ENCODE data around the gene CNST.
A peak's percentile ranks its signal among the peaks of the same experiment; 100 is the strongest.

The CNST gene, protein sequence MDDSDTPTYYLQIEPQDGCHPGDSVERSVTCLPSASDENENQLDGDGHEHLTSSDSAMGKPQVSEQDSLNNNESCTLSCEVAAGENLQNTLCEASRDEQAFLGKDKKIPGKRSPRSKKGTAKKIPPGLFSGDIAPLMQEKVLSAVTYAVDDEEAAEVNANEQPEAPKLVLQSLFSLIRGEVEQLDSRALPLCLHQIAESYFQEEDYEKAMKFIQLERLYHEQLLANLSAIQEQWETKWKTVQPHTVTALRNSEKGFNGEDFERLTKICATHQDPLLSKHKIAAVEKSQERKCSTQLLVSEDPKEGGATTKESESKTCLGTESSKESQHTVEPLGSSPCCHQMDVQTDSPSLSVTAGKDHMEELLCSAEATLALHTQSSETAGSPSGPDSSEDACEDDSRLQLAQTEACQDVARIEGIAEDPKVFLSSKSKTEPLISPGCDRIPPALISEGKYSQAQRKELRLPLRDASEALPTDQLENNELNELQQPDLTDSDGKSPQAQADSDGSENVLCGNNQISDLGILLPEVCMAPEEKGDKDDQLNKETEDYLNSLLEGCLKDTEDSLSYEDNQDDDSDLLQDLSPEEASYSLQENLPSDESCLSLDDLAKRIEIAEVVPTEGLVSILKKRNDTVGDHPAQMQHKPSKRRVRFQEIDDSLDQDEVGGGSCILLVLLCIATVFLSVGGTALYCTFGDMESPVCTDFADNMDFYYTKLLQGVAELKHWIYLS

DNA sequence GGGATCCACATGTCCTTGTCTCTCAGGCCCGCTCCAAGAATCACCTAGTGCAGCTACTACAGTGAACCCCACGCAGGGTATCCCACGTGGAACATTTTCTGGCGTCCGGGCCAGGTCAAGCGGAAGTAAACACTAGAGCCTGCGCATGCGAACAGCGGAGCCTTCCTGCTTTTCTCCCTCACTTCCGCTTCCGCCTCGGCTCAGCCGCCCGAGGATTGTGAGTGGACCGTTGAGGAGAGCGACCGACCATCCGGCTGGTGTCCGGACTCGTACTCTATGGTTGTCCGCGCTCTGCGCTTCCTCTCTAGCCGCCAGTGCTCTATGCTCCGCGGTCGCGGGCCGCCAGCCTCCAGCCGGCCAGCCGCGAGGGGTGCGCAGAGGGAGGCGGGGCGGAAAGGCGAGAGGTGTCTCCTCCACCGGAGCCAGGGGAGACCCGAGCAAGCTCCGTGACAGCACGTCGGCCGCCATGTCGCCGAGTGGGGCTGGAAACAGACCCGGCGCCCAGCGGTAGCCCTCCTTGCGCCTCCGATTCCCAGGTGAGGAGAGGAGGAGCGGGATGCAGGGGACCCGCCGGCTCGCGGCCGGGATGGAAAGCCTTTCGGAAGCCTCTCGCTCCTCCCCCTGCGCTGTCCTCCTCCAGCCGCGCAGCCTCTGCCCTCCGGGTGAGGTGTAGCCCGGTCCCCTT, at the start of gene CNST, which contains the start of gene TFB2M:
Gene CNST (plus strand): TSS at position 329 of the 685 bp plus-strand sequence. CDS start 25,107 bp downstream, outside the sequence.
Gene TFB2M (minus strand): TSS at position 134 of the 685 bp plus-strand sequence. CDS start 123 bp downstream, at position 11.
- DNase-seq: peak; percentile 96 to 98

DNA sequence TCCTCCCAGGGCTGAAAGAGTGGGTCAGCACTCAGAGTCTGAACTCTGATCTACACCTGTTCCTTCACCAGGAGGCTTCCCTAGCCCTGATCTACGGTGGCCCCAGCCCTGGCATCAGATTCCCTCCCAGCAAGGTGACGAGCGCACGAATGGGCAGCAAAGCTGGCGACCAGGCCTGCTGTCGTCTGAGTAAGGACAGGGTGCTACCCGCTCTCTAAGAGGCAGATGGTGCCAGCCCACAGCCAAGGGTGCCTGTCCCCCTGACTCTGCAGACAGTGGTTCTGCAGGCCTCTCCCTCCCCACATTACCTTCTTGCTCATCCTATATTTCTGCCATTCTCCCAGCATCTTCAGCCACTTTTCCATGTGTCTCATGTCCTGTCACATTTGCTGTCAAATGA, 48.9 kb upstream of the CNST start:
- no peak for DNase-seq

DNA sequence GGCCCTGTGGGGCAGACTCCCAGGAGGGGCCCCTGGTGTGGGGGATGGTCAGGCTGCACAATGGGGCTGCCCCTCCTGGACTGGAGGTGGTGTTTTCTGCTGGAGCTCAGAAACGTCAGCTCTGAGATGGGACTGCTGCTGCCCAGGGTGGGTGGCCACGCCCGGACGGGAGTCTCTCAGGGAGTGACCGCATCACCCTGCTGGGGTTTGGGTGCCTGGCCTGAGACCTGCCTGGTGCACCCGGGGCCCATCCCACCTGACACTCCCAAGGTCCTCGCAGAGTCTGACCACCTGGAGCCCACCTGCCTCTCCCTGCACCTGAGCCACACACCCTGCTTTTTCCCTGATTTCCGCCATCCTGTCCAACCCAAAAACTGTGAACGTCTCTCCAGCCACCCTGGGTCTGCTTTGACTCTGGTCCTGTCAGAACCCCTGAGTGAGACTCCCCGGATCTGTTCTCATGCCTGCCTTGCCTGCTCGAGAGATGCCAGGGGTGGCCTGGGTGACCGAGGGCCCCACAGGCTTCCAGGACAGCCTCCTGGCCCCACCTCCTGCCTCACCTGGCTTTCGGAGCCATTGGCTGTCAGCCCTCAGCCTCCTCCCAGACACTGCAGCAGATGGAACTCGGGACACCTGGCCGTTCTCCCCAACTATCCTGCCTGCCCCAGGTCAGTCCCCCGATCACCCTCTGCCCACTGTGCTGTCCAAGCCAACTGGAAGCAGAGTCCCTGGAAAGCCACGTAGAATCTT, 47.6 kb upstream of the CNST start:
- no peak for DNase-seq

DNA sequence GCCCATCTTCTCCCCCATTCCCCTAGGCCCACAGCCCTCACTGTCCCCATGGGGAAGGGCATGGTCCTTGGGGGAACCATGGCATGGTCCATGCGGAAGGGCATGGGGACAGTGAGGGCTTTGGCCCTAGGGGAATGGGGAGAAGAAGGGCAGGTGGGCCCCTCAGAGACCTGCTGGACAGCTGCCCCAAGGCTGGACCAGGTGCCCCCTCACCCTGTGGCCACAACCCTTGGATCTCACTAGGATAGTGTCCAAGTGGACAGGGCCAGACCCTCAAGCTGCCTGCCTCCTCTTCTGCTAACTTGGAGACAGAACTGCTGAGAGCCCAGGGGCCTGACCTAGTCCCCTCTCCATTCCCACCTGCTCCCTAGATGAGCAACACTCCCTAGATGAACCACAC, 46.7 kb upstream of the CNST start:
- DNase-seq: no peak

DNA sequence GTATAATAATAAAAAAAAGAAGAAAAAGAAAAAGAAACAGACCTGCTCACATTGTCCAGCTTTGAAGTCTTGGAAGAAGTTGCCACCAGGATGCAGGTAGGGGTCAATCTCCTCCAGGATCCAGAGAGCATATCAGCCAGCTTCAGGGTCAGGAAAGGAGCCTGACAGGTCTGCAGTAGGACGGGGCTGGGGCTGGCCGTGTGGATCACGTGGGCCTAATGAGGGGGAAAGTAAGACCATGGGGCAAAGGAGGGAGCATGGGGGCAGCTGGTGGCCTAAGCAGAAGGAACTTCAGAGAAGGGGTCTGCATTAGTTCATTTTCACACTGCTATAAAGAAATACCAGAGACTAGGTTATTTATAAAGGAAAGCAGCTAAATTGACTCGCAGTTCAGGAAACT, 39.9 kb upstream of the CNST start:
- DNase-seq: no peak

DNA sequence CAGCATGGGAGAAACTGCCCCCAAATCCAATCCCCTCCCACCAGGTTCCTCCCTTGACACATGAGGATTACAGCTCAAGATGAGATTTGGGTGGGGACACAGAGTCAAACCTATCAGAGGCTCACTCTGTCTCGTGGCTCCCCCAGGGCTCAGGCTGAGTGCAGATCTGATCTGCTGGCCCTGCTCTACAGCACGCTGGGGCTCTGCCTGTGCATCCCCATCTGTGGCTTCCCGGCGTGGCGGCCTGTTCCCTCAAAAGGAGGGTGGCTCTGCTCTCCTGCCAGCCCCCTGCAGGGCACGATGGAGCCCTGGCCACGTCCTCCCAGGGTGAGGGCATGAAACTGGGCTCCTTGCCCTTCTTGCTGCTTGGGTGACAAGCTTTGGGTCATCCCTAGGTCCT, 39.3 kb upstream of the CNST start:
- no peak for DNase-seq

DNA sequence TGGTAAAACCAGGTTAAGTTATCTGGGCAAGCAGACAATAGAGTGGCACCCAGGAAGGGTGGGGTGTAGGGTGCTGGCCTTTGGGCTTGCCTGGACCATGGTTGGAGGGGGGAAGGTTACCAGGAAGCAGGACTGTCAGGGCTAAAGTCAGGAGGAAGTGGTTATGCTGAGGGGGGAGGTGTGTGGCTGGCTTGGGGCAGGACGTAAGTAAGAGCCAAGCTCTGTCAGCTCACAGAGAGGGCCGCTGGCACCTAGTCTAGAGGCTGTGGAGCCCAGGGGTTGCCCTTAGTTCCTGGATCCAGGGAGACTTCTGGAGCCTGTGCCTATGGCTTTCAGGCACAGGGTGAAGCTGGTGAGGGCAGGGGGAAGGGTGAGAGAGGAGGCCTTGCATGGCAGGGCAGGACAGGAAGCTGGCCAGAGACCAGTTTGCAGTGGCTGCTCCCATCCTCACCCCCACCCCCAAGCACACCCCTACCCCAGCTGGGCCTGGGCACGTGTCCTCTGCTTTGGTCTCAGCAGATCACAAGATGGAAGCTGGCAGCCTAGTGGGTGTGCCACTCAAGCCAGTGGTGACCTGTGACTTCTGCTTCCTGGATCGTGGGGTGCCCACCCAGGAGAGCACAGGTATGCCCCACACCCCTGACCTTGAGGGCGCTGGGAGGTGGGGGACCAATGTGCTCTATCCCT, 38.7 kb upstream of the CNST start:
- no peak for DNase-seq

DNA sequence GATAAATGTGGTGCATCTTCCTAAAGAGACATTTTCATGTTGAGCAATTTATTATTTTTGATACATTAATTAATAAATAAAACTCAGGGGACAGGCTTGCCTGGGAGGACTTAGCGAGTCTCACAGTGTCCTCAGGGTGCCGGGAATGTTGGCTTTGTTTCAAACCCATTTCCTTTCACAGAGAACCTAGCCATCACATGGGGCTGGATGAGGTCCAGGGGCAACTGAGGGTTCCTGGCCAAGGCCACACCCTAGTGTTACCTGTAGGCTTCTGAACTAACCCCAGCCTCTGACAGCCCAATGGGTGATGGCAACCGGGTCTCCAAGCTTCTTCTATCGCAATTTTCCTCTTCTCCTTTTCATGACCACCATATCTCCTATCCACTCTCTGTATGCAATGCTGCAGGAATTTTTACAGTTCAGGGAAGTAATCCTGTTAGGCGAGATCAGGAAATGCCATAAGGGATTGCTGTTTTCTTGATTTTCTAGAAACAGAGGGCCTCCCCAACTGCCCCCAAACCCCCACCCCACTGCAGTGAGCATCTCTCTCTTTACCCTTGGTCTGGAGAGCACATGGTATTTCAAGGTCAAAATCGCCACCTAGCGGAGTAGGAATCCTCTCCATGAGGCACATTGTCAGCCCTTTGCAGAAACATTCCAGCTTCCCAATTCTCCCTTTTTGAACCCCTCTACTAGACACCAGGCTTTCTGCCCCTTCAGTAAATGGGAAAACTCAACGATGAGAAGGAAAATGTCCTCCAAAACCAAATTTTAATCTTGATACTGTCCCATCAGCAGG, 37.1 kb upstream of the CNST start:
- DNase-seq: no peak

DNA sequence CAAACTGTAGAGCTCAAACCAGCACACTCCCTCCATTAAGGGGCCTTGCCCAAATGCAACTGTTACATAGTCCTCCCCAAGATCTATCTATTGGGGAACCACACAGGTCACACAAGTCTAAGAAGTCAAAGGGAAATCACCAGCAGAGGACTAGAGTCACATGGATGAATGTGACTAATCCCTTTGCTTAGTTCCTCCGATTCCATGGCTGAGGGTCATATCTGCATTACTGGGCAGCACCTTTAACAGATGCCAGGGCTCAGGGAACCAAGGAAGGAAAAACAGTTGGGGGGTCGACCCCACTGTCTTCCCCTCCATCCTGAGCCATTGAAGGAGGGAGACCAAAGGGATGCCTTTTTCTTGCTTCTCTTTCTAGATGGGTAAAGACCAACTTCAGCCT, 35.8 kb upstream of the CNST start:
- no peak for DNase-seq

DNA sequence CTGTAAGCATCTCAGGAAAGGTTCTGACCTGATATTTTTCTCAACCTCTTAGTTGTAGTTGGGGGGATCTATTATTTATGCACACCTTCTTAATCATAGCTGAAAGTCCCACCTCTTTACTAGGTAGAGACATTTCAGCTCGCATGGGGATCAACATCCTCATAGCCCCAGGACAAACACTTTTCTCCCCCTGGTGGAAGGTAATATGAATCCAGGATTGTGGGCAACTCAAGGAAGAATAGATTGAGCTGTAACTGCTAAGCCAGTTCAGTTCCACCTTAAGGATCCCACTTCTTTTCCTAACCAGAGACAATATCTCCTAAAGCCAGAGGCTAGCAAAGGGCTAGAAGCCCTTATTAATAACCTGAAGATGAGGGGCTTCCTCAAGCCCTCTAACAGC, 33.7 kb upstream of the CNST start:
- no peak for DNase-seq

DNA sequence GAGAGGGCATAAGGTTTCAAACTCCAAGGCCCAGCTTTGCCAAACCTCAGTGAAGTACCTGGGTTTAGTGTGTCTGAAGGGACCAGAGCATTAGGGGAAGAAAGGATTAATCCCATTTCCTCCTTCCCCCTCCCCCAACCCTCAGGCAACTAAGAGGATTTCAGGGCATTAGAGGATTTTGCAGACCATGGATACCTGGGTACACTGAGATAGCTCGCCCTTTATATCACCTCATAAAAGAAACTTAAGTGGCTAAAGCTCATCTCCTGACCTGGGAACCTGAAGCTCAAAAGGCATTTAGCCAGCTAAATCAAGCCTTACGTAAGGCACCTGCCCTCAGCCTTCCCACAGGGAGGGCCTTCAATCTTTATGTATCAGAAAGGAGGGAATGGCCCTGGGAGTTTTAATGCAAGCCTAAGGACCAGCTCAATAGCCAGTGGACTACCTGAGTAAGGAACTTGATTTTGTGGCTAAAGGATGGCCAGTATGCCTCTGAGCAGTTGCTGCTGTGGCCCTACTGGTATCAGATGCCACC, 32.8 kb upstream of the CNST start:
- DNase-seq: no peak

DNA sequence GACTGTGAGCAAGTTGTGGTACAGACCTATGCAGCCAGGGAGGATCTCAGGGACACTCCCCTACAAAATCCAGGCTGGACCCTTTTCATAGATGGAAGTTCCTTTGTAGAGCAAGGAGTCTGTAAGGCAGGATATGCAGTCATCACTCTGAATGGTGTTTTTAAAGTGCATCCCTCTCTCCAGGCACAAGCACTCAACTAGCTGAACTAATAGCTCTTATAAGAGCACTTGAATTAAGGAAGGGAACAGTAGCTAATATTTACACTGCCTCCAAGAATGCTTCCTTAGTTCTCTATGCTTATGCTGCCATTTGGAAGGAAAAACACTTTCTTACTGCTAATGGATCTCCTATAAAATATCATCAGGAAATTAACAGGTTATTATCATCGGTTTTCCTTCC, 32.1 kb upstream of the CNST start:
- DNase-seq: no peak

DNA sequence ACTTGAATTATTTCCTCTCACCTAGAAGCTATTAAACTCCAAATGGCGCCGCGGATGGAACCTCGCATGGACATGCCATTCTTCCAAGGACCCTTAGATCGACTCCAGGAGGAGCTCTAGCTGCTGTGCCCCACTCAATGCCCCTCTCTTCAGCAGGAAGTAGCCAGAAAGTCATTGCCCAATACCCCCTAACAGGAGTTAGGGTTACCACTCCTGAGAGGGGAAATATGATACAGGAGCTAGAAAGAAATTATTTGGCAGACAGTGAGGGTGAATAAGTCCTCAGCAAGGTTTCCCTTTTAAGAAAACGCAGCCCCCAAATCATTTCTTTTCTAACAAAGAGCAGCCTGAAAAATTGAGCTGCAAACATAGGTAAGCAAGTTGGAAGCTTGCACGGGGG, 28.8 kb upstream of the CNST start:
- DNase-seq: no peak

DNA sequence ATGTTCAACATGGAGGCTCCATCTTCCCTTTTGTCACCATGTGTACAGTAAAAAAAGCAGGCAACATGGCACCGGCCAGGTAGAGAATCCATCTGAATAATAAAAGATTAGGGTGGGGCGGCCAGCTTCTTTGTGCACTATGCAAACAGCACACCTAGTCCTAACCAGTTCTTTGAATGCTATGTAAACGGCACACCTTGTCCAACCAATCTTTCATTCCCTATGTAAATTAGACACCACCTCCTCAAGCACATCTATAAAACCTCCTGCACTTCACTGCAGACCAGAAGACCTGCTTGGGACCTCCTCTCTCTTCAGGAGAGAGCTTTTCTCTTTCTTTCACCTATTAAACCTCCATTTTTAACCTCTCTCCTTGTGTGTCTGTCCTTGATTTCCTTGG, 28.4 kb upstream of the CNST start:
- DNase-seq: no peak

DNA sequence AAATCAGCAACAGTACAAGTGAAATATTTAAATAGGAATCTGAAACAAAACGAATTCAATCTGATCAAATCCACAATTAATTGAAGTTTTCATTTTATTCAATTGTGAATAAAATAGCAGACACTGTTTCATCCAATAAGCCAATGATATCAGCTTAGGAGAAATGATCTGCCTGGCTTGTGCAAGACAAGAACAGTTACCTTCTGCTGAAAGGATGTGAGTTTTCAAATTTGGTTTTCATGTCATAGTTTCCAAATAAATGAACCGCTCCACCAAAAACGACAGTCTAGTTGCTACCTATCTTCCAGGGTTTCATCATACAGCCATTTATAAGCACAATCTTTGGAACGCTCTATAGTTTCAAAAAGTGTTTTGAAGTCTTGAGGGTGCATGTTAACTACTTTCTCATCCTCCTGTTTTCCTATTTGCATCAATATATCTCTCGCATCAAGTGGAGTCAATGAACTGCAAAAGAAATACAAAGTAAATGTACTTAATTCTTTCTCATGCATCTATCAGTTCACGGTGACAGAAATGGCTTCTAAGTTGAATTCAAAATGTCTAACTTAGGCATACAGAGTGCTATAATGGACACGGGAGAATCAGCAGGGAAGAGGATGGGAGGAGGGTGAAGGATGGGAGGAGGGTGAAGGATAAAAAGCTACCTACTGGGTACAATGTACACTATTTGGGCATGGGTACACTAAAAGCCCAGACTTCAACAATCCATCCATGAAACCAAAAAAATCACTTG, 25.3 kb upstream of the CNST start:
- DNase-seq: no peak

DNA sequence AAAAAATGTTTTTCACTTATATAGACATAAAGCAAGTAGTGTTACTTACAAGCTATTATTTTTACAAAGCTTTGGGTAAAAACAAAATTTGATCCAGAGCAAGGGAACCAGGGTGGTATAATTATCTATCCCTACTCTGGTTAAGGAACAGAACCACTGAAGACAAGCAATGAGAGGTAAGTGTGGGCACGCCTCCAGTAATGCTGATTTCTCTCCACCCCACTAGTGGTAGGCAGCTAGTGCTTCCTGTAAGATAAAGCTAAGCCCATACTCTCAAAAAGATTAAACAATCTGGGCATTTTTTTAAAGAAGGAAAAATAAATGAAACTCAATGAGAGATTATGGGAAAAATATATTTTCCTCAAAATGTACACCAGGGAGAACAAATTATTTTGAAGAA, 22.3 kb upstream of the CNST start:
- no peak for DNase-seq

DNA sequence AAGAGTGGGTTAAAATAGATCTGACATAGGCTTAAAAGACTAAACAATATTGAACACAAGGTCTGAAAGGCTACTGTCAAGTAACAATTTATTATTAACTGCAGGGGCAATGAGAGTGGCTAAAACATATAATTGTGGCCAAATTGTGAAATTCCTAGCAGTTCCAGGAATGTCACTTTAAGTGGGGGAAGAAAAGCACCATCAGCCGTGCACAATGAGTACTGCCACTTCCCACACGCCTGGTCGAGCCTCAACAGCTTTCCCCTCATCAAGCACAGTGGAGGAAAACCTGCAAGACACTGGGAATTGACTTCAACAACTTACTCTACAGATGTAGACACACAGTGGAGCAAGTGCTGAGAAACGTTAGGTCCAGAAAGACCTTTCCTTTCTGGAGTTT, 16.6 kb upstream of the CNST start:
- DNase-seq: no peak

DNA sequence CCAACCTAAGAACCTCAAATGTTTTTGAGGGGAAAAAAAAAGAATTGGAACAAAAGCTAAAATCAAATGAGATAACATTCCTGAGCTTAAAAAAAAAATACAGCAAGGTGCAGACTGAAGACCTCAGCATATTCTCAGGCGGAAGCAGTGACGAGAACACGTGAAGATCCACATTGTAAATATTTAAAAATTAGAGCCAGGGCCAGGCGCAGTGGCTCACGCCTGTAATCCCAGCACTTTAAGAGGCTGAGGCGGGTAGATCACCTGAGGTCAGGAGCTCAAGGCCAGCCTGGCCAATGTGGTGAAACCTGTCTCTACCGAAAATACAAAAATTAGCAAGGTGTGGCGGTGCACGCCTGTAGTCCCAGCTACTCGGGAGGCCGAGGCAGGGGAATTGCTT, 15.9 kb upstream of the CNST start:
- DNase-seq: no peak

DNA sequence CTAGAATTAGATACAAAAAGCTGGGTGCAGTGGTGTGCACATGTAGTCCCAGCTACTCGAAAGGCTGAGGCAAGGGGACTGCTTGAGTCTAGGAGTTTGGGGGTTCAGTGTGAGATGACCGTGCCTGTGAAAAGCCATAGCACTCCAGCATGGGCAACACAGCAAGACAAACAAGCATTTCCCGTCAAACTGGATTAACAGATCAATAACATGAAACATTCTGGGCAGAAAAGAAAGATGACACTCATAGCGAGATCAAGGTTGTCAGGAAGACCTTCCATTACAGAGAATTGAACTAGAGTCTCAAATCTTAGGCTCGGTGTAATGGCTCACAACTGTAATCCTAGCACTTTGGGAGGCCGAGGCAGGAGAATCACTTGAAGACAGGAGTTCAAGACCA, 14.1 kb upstream of the CNST start:
- DNase-seq: no peak

DNA sequence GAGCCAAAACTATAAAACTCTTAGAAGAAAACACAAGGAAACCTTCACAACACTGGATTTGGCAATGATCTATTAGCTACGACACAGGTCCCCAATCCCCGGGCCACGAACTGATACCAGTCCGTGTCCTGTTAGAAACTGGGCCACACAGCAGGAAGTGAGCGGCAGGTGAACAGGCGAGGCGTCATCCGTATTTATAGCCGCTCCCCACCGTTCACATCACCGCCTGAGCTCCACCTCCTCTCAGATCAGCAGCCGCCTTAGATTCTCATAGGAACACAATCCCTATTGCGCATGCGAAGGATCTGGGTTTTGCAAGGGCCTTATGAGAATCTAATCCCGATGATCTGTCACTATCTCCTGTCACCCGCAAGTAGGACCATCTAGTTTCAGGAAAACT, 12.1 kb upstream of the CNST start:
- no peak for DNase-seq

DNA sequence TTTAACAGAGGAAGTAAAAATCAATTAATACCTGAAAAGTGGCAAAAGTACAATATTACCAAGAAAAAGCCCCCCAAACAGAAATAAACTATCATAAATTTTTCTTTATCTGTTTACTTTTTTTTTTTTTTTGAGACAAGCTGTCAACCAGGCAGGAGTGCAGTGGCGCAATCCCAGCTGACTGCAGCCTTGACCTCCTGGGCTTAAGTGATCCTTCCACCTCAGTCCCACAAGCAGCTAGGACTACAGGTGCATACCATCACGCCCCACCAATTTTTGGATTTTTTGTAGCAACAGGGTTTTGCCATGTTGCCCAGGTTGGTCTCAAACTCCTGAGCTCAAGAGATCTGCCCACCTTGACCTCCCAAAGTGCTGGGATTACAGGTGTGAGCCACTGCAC, 8.2 kb upstream of the CNST start:
- no peak for DNase-seq

Data from activated T-cell treated with anti-CD3 and anti-CD28 coated beads, Interleukin-2, amount 50 U/mL, for 48 hours (primary cell).